K562 (cell line): Measurements from ENCODE around the gene BLOC1S3. TPM values are rescaled to one million over a fixed set of nuclear protein-coding genes. Genes with fewer than 3 reads are reported as not detected.
A peak's percentile ranks its signal among the peaks of the same experiment; 100 is the strongest.

Source experiments
- CHD2 ChIP-seq: IDR thresholded peaks from 2 replicates; pipeline ENCODE4 v1.6.1; 2011; ENCODE audit warnings: low read depth, low read length
- COPS2 ChIP-seq: fragments of 450-650 bp; conservative IDR thresholded peaks from 2 replicates; pipeline ENCODE4 v1.6.1; 2016; ENCODE audit warnings: mild to moderate bottlenecking, moderate library complexity
- CXXC5 ChIP-seq: fragments of 250-450 bp; sonication (Bioruptor Pico); IDR thresholded peaks from 2 replicates; pipeline ENCODE4 v1.8.0; 2022; ENCODE audit warnings: inconsistent platforms, mild to moderate bottlenecking, moderate library complexity
- DDX20 ChIP-seq: fragments of 450-650 bp; IDR thresholded peaks from 2 replicates; pipeline ENCODE4 v1.6.1; 2016; ENCODE audit warnings: missing genetic modification characterization, low read depth, mild to moderate bottlenecking, missing compliant biosample characterization, moderate library complexity
- EP400 ChIP-seq: fragments of 450-650 bp; IDR thresholded peaks from 2 replicates; pipeline ENCODE4 v1.6.1; 2017; ENCODE audit warnings: antibody characterized with exemption, mild to moderate bottlenecking, moderate library complexity
- GTF2E2 ChIP-seq: fragments of 200-800 bp; sonication (Bioruptor generic); IDR thresholded peaks from 2 replicates; pipeline ENCODE4 v1.6.1; 2016; ENCODE audit warnings: missing genetic modification characterization, missing compliant biosample characterization
- HNRNPH1 ChIP-seq: fragments of 200-400 bp; formaldehyde crosslinking; optimal IDR thresholded peaks from 2 replicates; pipeline ENCODE3; 2017; ENCODE audit warnings: low read depth, mild to moderate bottlenecking, low read length, moderate library complexity
- HOXB6 ChIP-seq: fragments of 250-450 bp; sonication (Bioruptor Pico); IDR thresholded peaks from 2 replicates; pipeline ENCODE4 v1.5.1; 2022; ENCODE audit warnings: mild to moderate bottlenecking, borderline replicate concordance
- LARP7 ChIP-seq: fragments of 450-650 bp; IDR thresholded peaks from 2 replicates; pipeline ENCODE4 v1.6.1; 2016
- NONO ChIP-seq, 2 experiments: fragments of 200-400 bp in 1 of 2; fragments of 450-650 bp in 1 of 2; formaldehyde crosslinking in 1 of 2; IDR thresholded peaks; 2 replicates each; pipeline ENCODE4 v1.6.1; 2017; ENCODE audit warnings: low read depth in 2 of 2, mild to moderate bottlenecking in 2 of 2, moderate library complexity in 2 of 2, low read length in 1 of 2
- RBM25 ChIP-seq: fragments of 200-400 bp; formaldehyde crosslinking; IDR thresholded peaks from 2 replicates; pipeline ENCODE4 v1.6.1; 2018; ENCODE audit warnings: low read length, low read depth, moderate library complexity; ENCODE audit not compliant: severe bottlenecking
- RFX1 ChIP-seq: fragments of 450-650 bp; IDR thresholded peaks from 2 replicates; pipeline ENCODE4 v1.6.1; 2016; ENCODE audit warnings: mild to moderate bottlenecking, moderate library complexity
- SMARCB1 ChIP-seq: IDR thresholded peaks from 2 replicates; pipeline ENCODE4 v1.6.1; 2011; ENCODE audit warnings: improper control_type of control experiment, low read depth; ENCODE audit not compliant: insufficient read length
- SMC3 ChIP-seq: conservative IDR thresholded peaks from 2 replicates; pipeline ENCODE4 v1.6.1; 2011; ENCODE audit warnings: low read depth, low read length, improper control_type of control experiment; ENCODE audit not compliant: insufficient read depth
- SREBF2 ChIP-seq: sonication (generic); formaldehyde crosslinking; IDR thresholded peaks from 2 replicates; pipeline ENCODE4 v1.4.0; 2020; ENCODE audit warnings: mild to moderate bottlenecking, missing genetic modification reagents
- TAF15 ChIP-seq: fragments of 200-400 bp; formaldehyde crosslinking; IDR thresholded peaks from 2 replicates; pipeline ENCODE4 v1.6.1; 2017; ENCODE audit warnings: mild to moderate bottlenecking, low read depth, low read length, moderate library complexity
- TBL1XR1 ChIP-seq, 2 experiments: IDR thresholded peaks; 2 replicates each; pipeline ENCODE4 v1.6.1; 2012; ENCODE audit warnings: improper control_type of control experiment in 2 of 2, low read length in 2 of 2, mild to moderate bottlenecking in 1 of 2
- ZKSCAN3 ChIP-seq: fragments of 250-450 bp; sonication (Bioruptor Pico); IDR thresholded peaks from 2 replicates; pipeline ENCODE4 v1.4.0; 2020
- ZNF316 ChIP-seq: fragments of 450-650 bp; IDR thresholded peaks from 2 replicates; pipeline ENCODE4 v1.6.1; 2016
- ZNF444 ChIP-seq: fragments of 250-450 bp; sonication (Bioruptor Pico); IDR thresholded peaks from 2 replicates; pipeline ENCODE4 v1.4.0; 2020; ENCODE audit warnings: mild to moderate bottlenecking, moderate library complexity
- ZNF583 ChIP-seq: fragments of 250-450 bp; sonication (Bioruptor Pico); IDR thresholded peaks from 2 replicates; pipeline ENCODE4 v1.4.0; 2020
- ZNF830 ChIP-seq: fragments of 250-450 bp; sonication (Bioruptor Pico); IDR thresholded peaks from 2 replicates; pipeline ENCODE4 v1.5.0; 2021; ENCODE audit warnings: mild to moderate bottlenecking
- polyA plus RNA-seq, 8 experiments: library from polyadenylated mRNA; depleted of rRNA in 4 of 8; stranded (reverse) in 5 of 8; unstranded in 3 of 8; fragments of >200 nt; fragmentation: Nextera tagmentation in 2 of 8; fragmentation: Illumina TruSeq in 1 of 8; extraction: Ambion mirVana in 2 of 8; extraction: Trizol in 1 of 8; gene quantifications; 2 replicates each; pipeline versions ENCODE4 v1.2.1 to v1.2.3, GENCODE V29; 2011 to 2014; ENCODE audit warnings: inconsistent platforms in 1 of 8, missing spikeins in 1 of 8
- total RNA-seq, 7 experiments: library from RNA; depleted of rRNA in 6 of 7; stranded (reverse); fragments of >200 nt in 6 of 7; fragmentation: Illumina TruSeq in 2 of 7; extraction: Trizol in 2 of 7; gene quantifications; 2 replicates each; pipeline versions ENCODE4 v1.2.1 to v1.2.3, GENCODE V29; 2011 to 2021; ENCODE audit warnings: low replicate concordance in 1 of 7
- TF ChIP-seq, protein P1 (sequence below): fragments of 200-800 bp; sonication (Bioruptor generic); IDR thresholded peaks from 2 replicates; pipeline ENCODE4 v1.6.1; 2016; ENCODE audit warnings: missing genetic modification characterization, missing compliant biosample characterization
- TF ChIP-seq, protein P2 (sequence below): fragments of 250-450 bp; sonication (Bioruptor Pico); IDR thresholded peaks from 2 replicates; pipeline ENCODE4 v1.5.0; 2021

Gene BLOC1S3
- total and polyA plus RNA-seq, 9 of the 15 experiments (the other 6 are each of a cell fraction or from before 2014, with no cell fraction given) = 3.9 to 20.2 (median 10.4) TPM

DNA sequence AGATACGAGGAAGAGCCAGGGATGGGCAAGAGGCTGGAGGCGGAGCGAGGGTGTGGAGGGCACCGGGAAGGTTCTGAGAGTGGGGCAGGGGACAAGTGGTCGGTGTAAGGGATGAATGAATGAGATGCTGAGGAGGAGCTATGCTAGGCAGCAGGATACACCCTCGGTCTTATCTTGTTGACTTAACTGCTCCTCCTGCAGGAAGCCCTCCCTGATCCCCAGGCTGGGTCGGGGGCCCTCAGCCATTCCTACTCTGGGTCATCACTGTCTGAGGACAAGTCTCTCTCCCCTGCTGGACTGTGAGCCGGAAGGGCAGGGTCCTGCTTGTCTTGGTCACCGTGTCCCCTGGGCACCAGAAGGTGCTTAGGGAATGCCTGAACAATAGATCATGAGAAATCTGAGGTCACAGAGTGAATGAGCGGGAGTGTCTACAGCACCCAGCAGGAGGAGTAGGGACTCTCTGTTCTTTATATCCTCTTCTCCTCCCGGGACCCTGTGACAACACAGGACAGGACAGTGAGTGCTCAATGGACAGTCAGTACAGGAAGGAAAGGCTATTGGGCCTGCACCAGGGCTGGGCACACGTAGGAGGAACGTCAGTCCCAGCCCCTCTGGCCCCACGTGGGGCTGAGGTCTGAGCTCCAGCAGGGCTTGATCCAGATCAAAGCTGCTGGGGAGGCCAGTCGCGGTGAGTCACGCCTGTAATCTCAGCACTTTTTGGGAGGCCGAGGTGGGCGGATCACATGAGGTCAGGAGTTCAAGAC is 24.3 kb upstream of the BLOC1S3 start (continued):
- TF ChIP-seq, protein P1, sequence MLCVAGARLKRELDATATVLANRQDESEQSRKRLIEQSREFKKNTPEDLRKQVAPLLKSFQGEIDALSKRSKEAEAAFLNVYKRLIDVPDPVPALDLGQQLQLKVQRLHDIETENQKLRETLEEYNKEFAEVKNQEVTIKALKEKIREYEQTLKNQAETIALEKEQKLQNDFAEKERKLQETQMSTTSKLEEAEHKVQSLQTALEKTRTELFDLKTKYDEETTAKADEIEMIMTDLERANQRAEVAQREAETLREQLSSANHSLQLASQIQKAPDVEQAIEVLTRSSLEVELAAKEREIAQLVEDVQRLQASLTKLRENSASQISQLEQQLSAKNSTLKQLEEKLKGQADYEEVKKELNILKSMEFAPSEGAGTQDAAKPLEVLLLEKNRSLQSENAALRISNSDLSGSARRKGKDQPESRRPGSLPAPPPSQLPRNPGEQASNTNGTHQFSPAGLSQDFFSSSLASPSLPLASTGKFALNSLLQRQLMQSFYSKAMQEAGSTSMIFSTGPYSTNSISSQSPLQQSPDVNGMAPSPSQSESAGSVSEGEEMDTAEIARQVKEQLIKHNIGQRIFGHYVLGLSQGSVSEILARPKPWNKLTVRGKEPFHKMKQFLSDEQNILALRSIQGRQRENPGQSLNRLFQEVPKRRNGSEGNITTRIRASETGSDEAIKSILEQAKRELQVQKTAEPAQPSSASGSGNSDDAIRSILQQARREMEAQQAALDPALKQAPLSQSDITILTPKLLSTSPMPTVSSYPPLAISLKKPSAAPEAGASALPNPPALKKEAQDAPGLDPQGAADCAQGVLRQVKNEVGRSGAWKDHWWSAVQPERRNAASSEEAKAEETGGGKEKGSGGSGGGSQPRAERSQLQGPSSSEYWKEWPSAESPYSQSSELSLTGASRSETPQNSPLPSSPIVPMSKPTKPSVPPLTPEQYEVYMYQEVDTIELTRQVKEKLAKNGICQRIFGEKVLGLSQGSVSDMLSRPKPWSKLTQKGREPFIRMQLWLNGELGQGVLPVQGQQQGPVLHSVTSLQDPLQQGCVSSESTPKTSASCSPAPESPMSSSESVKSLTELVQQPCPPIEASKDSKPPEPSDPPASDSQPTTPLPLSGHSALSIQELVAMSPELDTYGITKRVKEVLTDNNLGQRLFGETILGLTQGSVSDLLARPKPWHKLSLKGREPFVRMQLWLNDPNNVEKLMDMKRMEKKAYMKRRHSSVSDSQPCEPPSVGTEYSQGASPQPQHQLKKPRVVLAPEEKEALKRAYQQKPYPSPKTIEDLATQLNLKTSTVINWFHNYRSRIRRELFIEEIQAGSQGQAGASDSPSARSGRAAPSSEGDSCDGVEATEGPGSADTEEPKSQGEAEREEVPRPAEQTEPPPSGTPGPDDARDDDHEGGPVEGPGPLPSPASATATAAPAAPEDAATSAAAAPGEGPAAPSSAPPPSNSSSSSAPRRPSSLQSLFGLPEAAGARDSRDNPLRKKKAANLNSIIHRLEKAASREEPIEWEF (CRISPR knock-in tag) = no peak
- TF ChIP-seq ZKSCAN3 (CRISPR knock-in tag) (no peak), NONO (IDR thresholded peaks at IDR 0.05; ENCODE audit: low read depth in 2 of 2, low read length in 1 of 2) (no peak), RFX1 (no peak), TBL1XR1 (IDR thresholded peaks at IDR 0.05; ENCODE audit: low read length in 2 of 2) (no peak), CHD2 (no peak), DDX20 (no peak), TAF15 (no peak), COPS2 (no peak), SMARCB1 (no peak), HNRNPH1 (no peak), EP400 (no peak), LARP7 (0 out of 2 replicates have a peak, but pooled peaks have one; percentile 45), CXXC5 (CRISPR knock-in tag) (peak; percentile 51), RBM25 (no peak), HOXB6 (no peak), SREBF2 (CRISPR knock-in tag) (no peak), ZNF316 (peak; percentile 64), GTF2E2 (tag) (no peak), ZNF830 (CRISPR knock-in tag) (no peak), ZNF583 (CRISPR knock-in tag) (no peak), SMC3 (no peak), ZNF444 (CRISPR knock-in tag) (no peak)
- TF ChIP-seq, protein P2, sequence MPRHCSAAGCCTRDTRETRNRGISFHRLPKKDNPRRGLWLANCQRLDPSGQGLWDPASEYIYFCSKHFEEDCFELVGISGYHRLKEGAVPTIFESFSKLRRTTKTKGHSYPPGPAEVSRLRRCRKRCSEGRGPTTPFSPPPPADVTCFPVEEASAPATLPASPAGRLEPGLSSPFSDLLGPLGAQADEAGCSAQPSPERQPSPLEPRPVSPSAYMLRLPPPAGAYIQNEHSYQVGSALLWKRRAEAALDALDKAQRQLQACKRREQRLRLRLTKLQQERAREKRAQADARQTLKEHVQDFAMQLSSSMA = no peak
